Neuron (in vitro differentiated cells): Measurements from ENCODE around the gene EMP2.

Experiments
- H2AFZ ChIP-seq: one replicate; pipeline ENCODE4 v1.6.1; 2013; ENCODE audit warnings: low read depth, mild to moderate bottlenecking, inconsistent platforms, low read length, moderate library complexity
- H3K27me3 ChIP-seq: one replicate; pipeline ENCODE4 v1.6.1; 2013; ENCODE audit warnings: low read length; ENCODE audit not compliant: insufficient read depth
- H3K36me3 ChIP-seq: one replicate; pipeline ENCODE4 v1.6.1; 2013; ENCODE audit warnings: low read length; ENCODE audit not compliant: insufficient read depth
- H3K4me1 ChIP-seq: one replicate; pipeline ENCODE4 v1.6.1; 2013; ENCODE audit warnings: low read length; ENCODE audit not compliant: insufficient read depth
- H3K4me3 ChIP-seq: 2 replicates; pipeline ENCODE4 v1.5.1; 2013; ENCODE audit warnings: mild to moderate bottlenecking, low read length, moderate library complexity
- H3K9me3 ChIP-seq: one replicate; pipeline ENCODE4 v1.6.1; 2013; ENCODE audit warnings: low read length

EMP2 gene

DNA sequence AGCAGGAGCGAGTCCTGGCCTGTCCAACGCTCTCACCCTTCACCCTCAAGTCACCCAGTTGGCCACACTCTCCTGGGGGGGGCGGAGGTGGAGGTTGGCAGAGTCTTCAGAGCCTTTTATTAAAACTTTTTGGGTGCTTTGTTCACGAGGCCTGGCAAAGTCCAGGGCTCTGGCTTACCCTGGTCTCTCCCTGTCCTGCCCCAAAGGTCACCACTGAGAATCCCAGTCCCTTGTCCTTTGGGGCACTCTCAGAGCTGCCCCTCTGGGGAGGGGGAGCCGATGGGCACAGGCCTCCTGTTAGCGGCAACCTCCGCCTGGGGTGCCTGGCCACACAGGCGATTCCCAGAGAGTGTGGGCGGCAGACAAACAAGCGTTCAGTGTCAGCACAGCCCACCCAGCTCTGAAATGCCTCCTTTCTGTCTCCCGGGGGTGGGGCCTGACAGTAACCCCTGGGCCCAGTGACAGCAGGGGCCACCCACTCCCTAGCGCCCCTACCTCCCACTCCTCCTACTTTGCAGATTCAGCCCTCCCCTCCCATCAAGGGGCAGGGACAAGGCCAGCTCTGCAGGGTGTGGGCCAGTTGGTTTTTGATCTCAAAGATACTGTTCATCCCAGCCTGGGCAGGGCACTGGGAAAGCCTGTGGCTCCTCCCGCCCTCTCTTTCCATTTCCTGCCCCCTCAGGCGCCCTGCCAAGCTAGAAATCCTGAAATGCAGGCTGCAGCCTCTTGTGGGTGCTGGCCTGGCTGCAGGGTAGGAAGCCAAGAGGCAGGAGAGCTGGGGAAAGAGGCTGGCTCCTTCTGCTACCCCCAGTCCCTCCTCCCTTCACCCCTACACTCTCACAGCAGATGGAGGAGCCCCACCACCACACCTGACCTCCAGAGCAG lies 36.6 kb upstream of the EMP2 start:
- no peaks in the 10 kb centered on the region for H3K9me3 ChIP-seq
- no peak overlapping the region for H3K4me3 ChIP-seq
- peak overlapping the region; percentile 37 for H2AFZ ChIP-seq
- H3K4me1 ChIP-seq, result peaks cover 17% of the 10 kb centered on the region
- peaks cover 18% of the 10 kb centered on the region for H3K27me3 ChIP-seq
- H3K36me3 ChIP-seq, result no peaks in the 10 kb centered on the region

DNA sequence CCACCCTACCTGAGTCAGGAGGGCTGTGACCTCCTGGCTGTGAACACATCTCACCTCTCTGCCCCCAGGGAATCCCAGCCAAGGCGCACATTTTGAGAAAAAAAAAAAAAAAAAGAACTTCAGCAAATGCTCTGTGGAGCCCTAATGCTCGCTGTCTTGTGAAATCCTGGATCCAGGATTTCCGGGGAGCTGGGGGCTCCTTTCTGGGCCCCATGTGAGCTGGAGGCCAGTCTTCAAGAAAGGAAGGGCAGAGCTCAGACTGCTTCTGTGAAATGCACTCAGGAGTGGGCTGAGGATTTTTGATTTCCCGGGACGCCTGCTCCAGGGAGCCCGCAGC lies 36.0 kb upstream of the EMP2 start:
- Histone ChIP-seq H3K27me3 (peaks cover 18% of the 10 kb centered on the region), H3K4me3 (no peak overlapping the region), H3K4me1 (peaks cover 17% of the 10 kb centered on the region), H3K9me3 (no peaks in the 10 kb centered on the region), H3K36me3 (no peaks in the 10 kb centered on the region), H2AFZ (peak overlapping the region; percentile 37)

DNA sequence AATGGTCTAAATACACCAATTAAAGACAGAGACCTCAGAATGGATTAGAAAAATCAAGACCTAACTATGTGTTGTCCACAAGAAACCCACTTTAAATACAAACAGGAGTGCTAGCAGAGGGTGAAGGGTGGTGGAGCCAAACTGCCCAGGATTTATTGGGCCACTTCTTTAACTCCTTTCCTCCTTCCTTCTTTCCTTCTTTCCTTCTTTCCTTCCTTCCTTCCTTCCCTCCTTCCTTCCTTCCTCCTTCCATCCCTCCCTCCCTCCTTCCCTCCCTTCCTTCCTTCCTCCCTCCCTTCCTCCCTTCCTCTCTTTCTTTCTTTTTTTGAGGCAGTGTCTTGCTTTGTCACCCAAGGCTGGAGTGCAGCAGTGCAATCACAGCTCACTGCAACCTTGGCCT lies 34.3 kb upstream of the EMP2 start:
- Histone ChIP-seq H3K27me3 (peaks cover 13% of the 10 kb centered on the region), H3K36me3 (no peaks in the 10 kb centered on the region), H3K4me1 (peaks cover 17% of the 10 kb centered on the region), H3K4me3 (no peak overlapping the region), H3K9me3 (no peaks in the 10 kb centered on the region), H2AFZ (no peak overlapping the region)

DNA sequence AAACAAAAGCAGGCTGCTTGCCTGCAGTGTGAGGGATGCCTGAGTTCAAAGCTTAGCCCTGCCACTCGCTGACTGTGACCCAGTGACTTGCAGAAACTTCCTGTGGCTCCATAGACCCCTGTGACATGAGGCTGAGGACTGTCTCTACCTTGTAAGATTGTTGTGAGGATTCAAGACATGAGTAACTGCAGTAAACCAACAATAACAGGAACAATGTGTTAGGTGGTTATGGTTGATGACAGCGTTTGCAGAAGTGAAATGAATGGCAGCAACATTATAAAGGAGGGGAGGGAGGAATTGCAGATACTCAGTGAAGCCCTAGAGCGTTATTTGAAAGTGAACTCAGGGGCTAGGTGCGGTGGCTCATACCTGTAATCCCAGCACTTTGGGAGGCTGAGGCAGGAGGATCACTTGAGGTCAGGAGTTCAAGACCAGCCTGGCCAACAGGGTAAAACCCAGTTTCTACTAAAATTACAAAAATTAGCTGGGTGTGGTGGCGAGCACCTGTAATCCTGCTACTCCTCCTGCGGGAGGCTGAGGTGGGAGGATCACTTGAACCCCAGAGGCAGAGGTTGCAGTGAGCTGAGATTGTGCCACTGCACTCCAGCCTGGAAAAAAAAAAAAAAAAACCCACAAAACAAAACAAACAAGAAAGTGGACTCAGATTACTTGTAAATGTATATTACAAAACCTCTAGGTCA lies 33.5 kb upstream of the EMP2 start:
- Histone ChIP-seq H2AFZ (no peak overlapping the region), H3K36me3 (no peaks in the 10 kb centered on the region), H3K4me1 (peaks cover 17% of the 10 kb centered on the region), H3K9me3 (no peaks in the 10 kb centered on the region), H3K27me3 (peaks cover 12% of the 10 kb centered on the region), H3K4me3 (no peak overlapping the region)

DNA sequence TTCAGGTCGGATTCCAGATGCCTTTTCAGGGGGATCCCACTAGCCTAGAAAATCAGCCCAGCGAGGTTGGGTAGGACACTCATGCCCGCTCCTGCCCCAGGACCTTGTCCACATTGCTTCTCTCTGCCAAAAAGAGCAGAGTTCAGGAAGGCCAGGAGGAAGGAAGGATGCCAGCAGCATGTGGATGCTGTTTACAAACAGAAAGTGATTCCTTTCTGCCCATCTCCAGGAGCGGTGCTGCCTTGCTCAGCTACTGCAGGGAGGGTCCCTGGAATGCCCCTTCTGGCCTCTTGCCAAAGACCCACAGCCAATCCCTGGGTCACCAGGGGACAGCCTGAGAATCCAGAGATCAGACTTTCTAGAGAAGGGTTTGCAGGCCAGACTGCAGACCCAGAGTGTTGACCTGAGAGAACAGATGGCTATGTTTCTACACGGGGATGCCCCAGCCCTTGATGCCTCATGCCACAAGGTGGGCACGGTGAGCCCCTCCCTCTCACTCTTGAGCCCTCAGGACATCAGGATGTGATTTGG lies 32.3 kb upstream of the EMP2 start:
- Histone ChIP-seq H2AFZ (no peak overlapping the region), H3K4me3 (no peak overlapping the region), H3K9me3 (no peaks in the 10 kb centered on the region), H3K27me3 (peaks cover 4% of the 10 kb centered on the region), H3K4me1 (peaks cover 13% of the 10 kb centered on the region), H3K36me3 (no peaks in the 10 kb centered on the region)

DNA sequence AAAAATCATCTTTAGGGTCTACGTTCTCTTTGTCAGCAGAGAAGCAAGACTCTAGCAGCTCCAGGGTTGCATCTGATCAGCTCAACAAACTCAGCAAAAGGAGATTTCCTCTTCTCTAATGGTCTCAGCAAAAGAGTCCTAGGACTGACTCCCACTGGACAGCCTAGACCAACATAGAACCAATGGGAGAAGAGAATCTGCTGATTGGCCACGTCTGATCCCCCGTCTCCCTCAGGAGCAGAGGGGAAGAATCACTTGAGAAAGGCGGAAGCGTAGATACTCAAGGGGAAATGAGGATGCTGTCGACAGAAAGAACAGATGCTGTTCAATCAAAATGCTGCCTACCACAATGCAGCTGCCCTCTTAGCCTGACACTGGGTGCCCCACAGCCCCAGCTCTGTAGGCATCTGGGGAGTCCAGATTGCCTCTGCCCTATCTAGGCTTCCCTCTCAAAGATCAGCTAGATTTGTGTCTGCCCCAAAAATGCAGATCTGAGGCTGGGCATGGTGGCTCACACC lies 31.5 kb upstream of the EMP2 start:
- peaks cover 5% of the 10 kb centered on the region for H3K4me1 ChIP-seq
- H2AFZ ChIP-seq, result no peak overlapping the region
- H3K4me3 ChIP-seq, result no peak overlapping the region
- no peaks in the 10 kb centered on the region for H3K36me3 ChIP-seq
- peaks cover 1% of the 10 kb centered on the region for H3K9me3 ChIP-seq
- H3K27me3 ChIP-seq, result peaks cover 4% of the 10 kb centered on the region

DNA sequence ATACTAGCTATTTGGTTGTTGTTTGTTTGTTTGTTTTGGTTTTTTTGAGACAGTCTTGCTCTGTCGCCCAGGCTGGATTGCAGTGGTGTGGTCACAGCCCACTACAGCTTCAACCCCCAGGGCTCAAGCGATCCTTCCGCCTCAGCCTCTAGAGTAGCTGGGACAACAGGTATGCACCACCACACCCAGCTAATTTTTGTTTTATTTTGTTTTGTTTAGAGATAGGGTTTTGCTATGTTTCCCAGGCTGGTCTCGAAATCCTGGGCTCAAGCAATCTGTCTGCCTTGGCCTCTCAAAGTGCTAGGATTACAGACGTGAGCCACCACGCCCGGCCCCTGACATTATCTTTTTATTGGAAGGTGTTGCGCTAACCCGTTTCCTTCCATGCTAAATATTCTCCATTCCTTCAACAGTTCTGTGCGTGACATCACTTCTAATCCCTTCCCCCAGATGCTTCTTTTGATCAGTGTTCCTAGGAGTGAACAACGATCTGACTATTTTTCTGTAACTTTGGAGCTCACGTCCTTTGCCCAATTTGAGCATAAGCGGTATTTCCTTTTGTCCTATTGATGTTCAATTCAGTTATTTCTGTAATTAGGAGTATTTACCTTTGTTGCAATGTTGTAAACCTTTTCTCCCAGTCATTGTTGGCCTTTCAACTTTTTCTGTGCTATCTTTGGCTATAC lies 30.2 kb upstream of the EMP2 start:
- no peak overlapping the region for H2AFZ ChIP-seq
- no peaks in the 10 kb centered on the region for H3K36me3 ChIP-seq
- H3K4me1 ChIP-seq, result no peaks in the 10 kb centered on the region
- H3K9me3 ChIP-seq, result peaks cover 1% of the 10 kb centered on the region
- no peak overlapping the region for H3K4me3 ChIP-seq
- H3K27me3 ChIP-seq, result peaks cover 2% of the 10 kb centered on the region

DNA sequence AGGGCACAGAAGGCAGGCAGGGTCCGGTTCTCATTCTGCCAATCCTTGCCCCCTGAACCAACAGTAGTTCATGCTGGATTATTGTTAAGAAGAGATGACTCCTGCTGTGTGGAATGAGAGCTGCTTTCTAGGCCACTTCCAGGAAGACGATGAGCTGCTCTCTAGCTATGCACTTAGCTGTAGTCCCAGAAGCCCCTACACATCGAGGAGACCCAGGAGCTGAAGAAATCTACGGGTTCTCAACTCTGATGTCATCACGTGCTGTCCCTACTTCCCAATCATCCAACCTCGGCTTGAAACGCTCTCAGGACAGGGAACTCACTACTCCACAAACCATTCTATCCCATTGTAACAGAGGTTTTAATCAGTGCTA lies 29.0 kb upstream of the EMP2 start:
- Histone ChIP-seq H3K4me3 (no peak overlapping the region), H3K27me3 (peaks cover 2% of the 10 kb centered on the region)

DNA sequence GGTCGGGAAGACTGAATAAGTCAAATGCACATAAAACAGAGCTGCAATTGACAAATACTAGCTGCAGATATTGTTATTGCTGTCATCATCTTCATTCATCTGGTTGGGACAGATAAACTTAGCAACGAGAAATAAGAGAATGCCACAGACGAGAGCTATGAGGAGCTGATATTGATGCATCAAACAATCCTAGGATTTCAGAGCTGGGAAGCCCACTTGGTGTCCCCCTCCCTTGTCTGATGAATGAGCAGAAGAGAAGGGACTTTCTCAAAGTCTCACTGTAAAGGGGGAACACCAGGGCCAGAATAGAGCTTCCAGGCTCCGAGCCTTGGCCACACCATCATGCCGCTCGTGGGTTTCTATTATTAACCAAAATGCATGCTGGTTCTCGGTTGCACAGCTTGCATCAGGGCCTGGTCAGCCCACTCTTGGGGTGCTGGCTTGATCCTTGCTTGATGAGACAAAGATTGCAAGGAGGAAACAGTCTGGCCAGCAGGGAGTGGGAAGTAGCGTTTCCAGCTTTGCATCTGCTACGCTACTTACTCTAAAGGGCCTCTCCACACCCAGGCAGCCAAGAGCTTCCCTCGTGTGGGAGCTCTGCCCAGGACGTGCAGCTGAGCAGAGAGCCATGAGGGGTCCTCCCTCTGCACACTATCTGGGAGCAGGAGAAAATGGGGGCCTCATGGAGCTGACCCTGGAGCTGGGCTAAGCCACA lies 28.4 kb upstream of the EMP2 start:
- H3K4me3 ChIP-seq, result no peak overlapping the region
- H3K27me3 ChIP-seq, result peaks cover 5% of the 10 kb centered on the region
- H3K4me1 ChIP-seq, result no peaks in the 10 kb centered on the region
- no peak overlapping the region for H2AFZ ChIP-seq
- peaks cover 1% of the 10 kb centered on the region for H3K9me3 ChIP-seq
- H3K36me3 ChIP-seq, result no peaks in the 10 kb centered on the region

More for the DNA sequence above, 29.0 kb upstream of the EMP2 start:
- H3K4me1 ChIP-seq, result no peaks in the 10 kb centered on the region
- H3K36me3 ChIP-seq, result no peaks in the 10 kb centered on the region
- peaks cover 1% of the 10 kb centered on the region for H3K9me3 ChIP-seq
- H2AFZ ChIP-seq, result no peak overlapping the region

DNA sequence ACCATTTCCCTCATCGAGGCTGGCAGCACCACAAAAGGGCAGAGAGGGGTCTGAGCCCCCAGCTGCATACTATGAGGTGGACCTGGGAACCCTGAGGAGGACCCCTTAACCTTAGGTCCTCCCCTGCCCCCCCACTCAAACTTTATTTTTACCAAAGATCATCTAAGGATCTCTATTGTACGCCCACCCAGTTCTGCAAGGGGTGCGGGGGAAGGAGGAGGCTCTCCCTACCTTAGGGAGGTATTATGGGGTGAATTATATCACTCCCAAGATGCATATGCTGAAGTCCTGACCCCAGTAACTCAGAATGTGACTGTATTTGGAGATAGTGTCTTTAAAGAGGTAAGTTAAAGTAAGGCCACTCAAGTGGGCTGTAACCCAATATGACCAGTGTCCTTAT lies 26.8 kb upstream of the EMP2 start:
- no peak overlapping the region for H2AFZ ChIP-seq
- peaks cover 7% of the 10 kb centered on the region for H3K27me3 ChIP-seq

DNA sequence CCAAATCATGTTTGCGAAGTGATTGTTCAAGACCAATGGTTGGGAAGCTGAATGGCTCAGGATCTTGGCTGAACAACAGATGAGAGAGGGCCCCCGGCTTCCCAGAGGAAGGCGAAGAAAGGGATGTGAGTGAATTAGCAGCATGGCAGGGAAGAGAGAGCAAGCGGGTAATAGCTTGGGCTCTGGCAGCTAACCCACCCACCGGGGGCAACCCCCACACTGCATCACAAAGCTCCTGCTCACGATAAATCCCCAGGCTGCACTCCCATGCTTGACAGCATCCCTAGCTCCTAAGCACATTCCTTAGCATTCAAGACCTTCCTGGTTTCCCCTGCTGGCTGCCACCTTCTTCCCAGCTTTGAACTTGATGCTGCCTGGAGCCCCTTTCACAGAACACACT lies 26.2 kb upstream of the EMP2 start:
- Histone ChIP-seq H3K9me3 (peaks cover 3% of the 10 kb centered on the region), H3K36me3 (no peaks in the 10 kb centered on the region), H3K4me3 (no peak overlapping the region), H2AFZ (no peak overlapping the region), H3K4me1 (no peaks in the 10 kb centered on the region), H3K27me3 (peaks cover 7% of the 10 kb centered on the region)

More for the DNA sequence above, 26.8 kb upstream of the EMP2 start:
- H3K9me3 ChIP-seq, result peaks cover 3% of the 10 kb centered on the region
- H3K36me3 ChIP-seq, result no peaks in the 10 kb centered on the region
- no peak overlapping the region for H3K4me3 ChIP-seq
- no peaks in the 10 kb centered on the region for H3K4me1 ChIP-seq

DNA sequence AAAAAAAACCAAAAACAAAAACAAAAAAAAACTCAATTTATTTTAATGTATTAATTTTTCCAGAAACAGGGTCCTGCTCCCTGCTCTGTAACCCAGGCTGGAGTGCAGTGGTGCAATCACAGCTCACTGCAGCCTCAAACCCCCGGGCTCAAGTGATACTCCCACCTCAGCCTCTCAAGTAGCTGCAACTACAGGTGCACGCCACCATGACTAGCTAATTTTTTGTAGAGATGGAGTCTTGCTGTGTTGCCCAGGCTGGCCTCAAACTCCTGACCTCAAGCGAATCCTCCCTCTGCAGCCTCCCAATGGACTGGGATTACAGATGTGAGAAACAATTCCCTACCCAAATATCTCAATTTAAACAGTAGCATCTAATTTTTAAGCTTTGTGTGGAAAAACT lies 25.2 kb upstream of the EMP2 start:
- Histone ChIP-seq H3K4me1 (no peaks in the 10 kb centered on the region), H3K36me3 (no peaks in the 10 kb centered on the region), H3K4me3 (no peak overlapping the region), H3K27me3 (peaks cover 13% of the 10 kb centered on the region), H2AFZ (no peak overlapping the region), H3K9me3 (peaks cover 3% of the 10 kb centered on the region)
